CD14-positive monocyte (primary cell): ENCODE results near the gene RHBG. TPM values are rescaled to one million over a fixed set of nuclear protein-coding genes. Genes with fewer than 3 reads are reported as not detected.

Experiments used
- DNase-seq, 3 donors: peaks; one replicate each; pipeline ENCODE4 v3.0.0-alpha.2; 2011 to 2022
- H2AFZ ChIP-seq: 2 replicates; pipeline ENCODE4 v1.6.0; 2012; ENCODE audit warnings: mild to moderate bottlenecking, low read depth, low read length, inconsistent platforms; ENCODE audit not compliant: insufficient read depth, poor library complexity, severe bottlenecking
- H3K27ac ChIP-seq, 2 donors: 1 replicate in 1 of 2; 2 replicates in 1 of 2; pipeline ENCODE4 v1.5.1; 2012 to 2013; ENCODE audit warnings: low read length in 2 of 2, control low read depth in 1 of 2, inconsistent platforms in 1 of 2, low read depth in 1 of 2, mild to moderate bottlenecking in 1 of 2
- H3K27me3 ChIP-seq, 2 donors: one replicate each; pipeline versions ENCODE4 v1.6.0 to v1.6.1; 2011 to 2013; ENCODE audit warnings: low read length in 2 of 2; ENCODE audit not compliant: control insufficient read depth in 2 of 2, insufficient read depth in 2 of 2
- H3K36me3 ChIP-seq, 2 donors: replicated peaks in 1 of 2; 1 replicate in 1 of 2; 2 replicates in 1 of 2; pipeline versions ENCODE4 v1.5.1 to v1.6.1; 2012 to 2013; ENCODE audit warnings: low read length in 2 of 2, control low read depth in 1 of 2, inconsistent platforms in 1 of 2, mild to moderate bottlenecking in 1 of 2; ENCODE audit not compliant: insufficient read depth in 2 of 2, control insufficient read depth in 1 of 2
- H3K4me1 ChIP-seq, 2 donors: 1 replicate in 1 of 2; 2 replicates in 1 of 2; pipeline versions ENCODE4 v1.5.1 to v1.6.1; 2012 to 2013; ENCODE audit warnings: low read length in 2 of 2, control low read depth in 1 of 2, inconsistent platforms in 1 of 2, mild to moderate bottlenecking in 1 of 2, moderate library complexity in 1 of 2; ENCODE audit not compliant: insufficient read depth in 2 of 2, control insufficient read depth in 1 of 2
- H3K4me2 ChIP-seq: replicated peaks from 2 replicates; pipeline ENCODE3; 2012; ENCODE audit warnings: low read length, moderate library complexity, mild to moderate bottlenecking; ENCODE audit not compliant: poor library complexity, severe bottlenecking; ENCODE audit errors: extremely low read depth
- H3K4me3 ChIP-seq, 3 experiments: fragments of 200-600 bp in 1 of 3; sonication (generic) in 1 of 3; replicated peaks in 1 of 3; 1 replicate in 2 of 3; 2 replicates in 1 of 3; pipeline ENCODE4 v1.5.1; 2011 to 2013; ENCODE audit warnings: low read length in 3 of 3, mild to moderate bottlenecking in 3 of 3, control low read depth in 2 of 3, low read depth in 2 of 3, inconsistent platforms in 1 of 3, moderate library complexity in 1 of 3
- H3K79me2 ChIP-seq: 2 replicates; pipeline ENCODE4 v1.6.0; 2012; ENCODE audit warnings: mild to moderate bottlenecking, control low read depth, inconsistent platforms, low read length, moderate library complexity; ENCODE audit not compliant: insufficient read depth
- H3K9ac ChIP-seq: 2 replicates; pipeline ENCODE4 v1.6.0; 2017; ENCODE audit warnings: low read length, mild to moderate bottlenecking; ENCODE audit not compliant: insufficient read depth, poor library complexity, severe bottlenecking
- H3K9me3 ChIP-seq, 2 donors: replicated peaks in 1 of 2; 1 replicate in 1 of 2; 2 replicates in 1 of 2; pipeline versions ENCODE4 v1.5.1 to v1.6.1; 2012 to 2013; ENCODE audit warnings: low read length in 2 of 2, control low read depth in 1 of 2; ENCODE audit not compliant: control insufficient read depth in 1 of 2, insufficient read depth in 1 of 2
- H4K20me1 ChIP-seq: 2 replicates; pipeline ENCODE4 v1.6.0; 2012; ENCODE audit warnings: mild to moderate bottlenecking, low read length, control low read depth, moderate library complexity; ENCODE audit not compliant: insufficient read depth
- H3K27ac Mint-ChIP-seq, 7 donors: one replicate each; pipeline ENCODE4 v1.8.0; 2020; ENCODE audit warnings: mild to moderate bottlenecking in 7 of 7, mixed read lengths in 7 of 7, moderate library complexity in 6 of 7, inconsistent platforms in 2 of 7
- H3K27me3 Mint-ChIP-seq, 3 donors: one replicate each; pipeline ENCODE4 v1.8.0; 2021 to 2022; ENCODE audit warnings: low read depth in 3 of 3, mild to moderate bottlenecking in 3 of 3, mixed read lengths in 3 of 3, moderate library complexity in 3 of 3, inconsistent platforms in 1 of 3
- H3K36me3 Mint-ChIP-seq, 2 donors: one replicate each; pipeline ENCODE4 v1.8.0; 2020; ENCODE audit warnings: mixed read lengths in 2 of 2, inconsistent platforms in 1 of 2, mild to moderate bottlenecking in 1 of 2
- H3K4me1 Mint-ChIP-seq: one replicate; pipeline ENCODE4 v1.8.0; 2020; ENCODE audit warnings: mild to moderate bottlenecking, mixed read lengths
- H3K4me3 Mint-ChIP-seq, 2 donors: one replicate each; pipeline ENCODE4 v1.8.0; 2020; ENCODE audit warnings: mild to moderate bottlenecking in 2 of 2, mixed read lengths in 2 of 2, moderate library complexity in 1 of 2
- H3K9me3 Mint-ChIP-seq, 7 donors: one replicate each; pipeline ENCODE4 v1.8.0; 2020 to 2022; ENCODE audit warnings: mixed read lengths in 7 of 7, mild to moderate bottlenecking in 6 of 7, moderate library complexity in 6 of 7, inconsistent platforms in 2 of 7
- CTCF ChIP-seq: fragments of 200-600 bp; IDR thresholded peaks from one replicate; pipeline ENCODE4 v1.8.0; 2022; ENCODE audit warnings: antibody characterized with exemption, mild to moderate bottlenecking
- WGBS: methylation state at CpG from one replicate; pipeline ENCODE4 v1.1.5; 2013; ENCODE audit warnings: missing lambda C conversion rate; ENCODE audit not compliant: insufficient coverage; 5-methylcytosine and 5-hydroxymethylcytosine counted together
- intact Hi-C, 2 donors: fragments of 100-400 bp; cut with micrococcal nuclease; formaldehyde crosslinking; loops; one replicate each; pipeline versions ENCODE4 v1.15.0 to v1.15.1; 2023
- polyA plus RNA-seq, 3 donors: library from polyadenylated mRNA; depleted of rRNA in 1 of 3; unstranded in 2 of 3; stranded (reverse) in 1 of 3; fragments of 300-500 nt in 2 of 3; fragments of >200 nt in 1 of 3; fragmentation: Illumina TruSeq in 2 of 3; gene quantifications; 1 replicate in 2 of 3; 2 replicates in 1 of 3; pipeline ENCODE4 v1.2.3, GENCODE V29; 2012 to 2021

The RHBG gene
- polyA plus RNA-seq, 3 donors = 0.08 TPM; not detected in 2

DNA sequence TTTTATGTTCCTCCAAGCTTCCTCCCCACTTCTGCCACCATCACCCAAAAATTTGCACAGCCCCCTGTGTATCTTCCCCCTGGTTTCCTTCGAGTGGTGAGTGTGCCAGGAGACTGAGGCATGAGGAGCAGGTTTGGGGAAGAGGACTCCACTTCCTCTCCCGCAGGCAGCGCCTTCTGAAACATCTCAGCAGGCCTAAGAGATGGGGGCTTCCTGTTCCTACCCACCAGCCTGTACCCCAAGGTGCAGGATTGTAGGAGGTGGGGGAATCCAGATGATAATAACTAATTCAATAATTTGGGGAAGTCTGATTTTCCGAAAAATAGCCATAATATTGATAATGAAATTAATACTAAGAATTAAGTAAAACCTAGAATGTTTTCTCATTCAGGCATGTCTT is 62.4 kb downstream of the RHBG start:
- no peak overlapping the region for H2AFZ ChIP-seq
- Mint-ChIP-seq H3K27me3 (peaks cover 97 to 100% (median 98%) of the 10 kb centered on the region in 3 donors), H3K27ac (no peak overlapping the region), H3K4me3 (peak overlapping the region in 1 of 2 donors; percentile 64), H3K9me3 (peaks cover 0 to 16% (median 10%) of the 10 kb centered on the region in 7 donors), H3K36me3 (peaks cover 5 to 9% of the 10 kb centered on the region in 2 donors), H3K4me1 (peaks cover 10% of the 10 kb centered on the region)
- no CpG with 5 or more reads among the region's 4 CpGs for WGBS
- no peak overlapping the region for H3K4me2 ChIP-seq
- H3K27me3 ChIP-seq = peaks cover 92 to 98% of the 10 kb centered on the region in 2 donors
- H3K9me3 ChIP-seq = peaks cover 3 to 56% of the 10 kb centered on the region in 2 donors
- no peak overlapping the region for H3K4me3 ChIP-seq
- H3K27ac ChIP-seq = no peak overlapping the region
- H3K36me3 ChIP-seq = no peaks in the 10 kb centered on the region
- H3K9ac ChIP-seq = no peak overlapping the region
- DNase-seq = peak in 1 of 3 donors; percentile 16
- H4K20me1 ChIP-seq = no peaks in the 10 kb centered on the region
- peaks cover 10 to 14% of the 10 kb centered on the region in 2 donors for H3K4me1 ChIP-seq
- no peak for TF ChIP-seq CTCF
- H3K79me2 ChIP-seq = no peaks in the 10 kb centered on the region
- intact Hi-C loops = no loop called here

- no peak for TF ChIP-seq CTCF
- Mint-ChIP-seq H3K4me1 (peaks cover 15% of the 10 kb centered on the region), H3K27ac (no peak overlapping the region), H3K27me3 (peaks cover 97 to 100% (median 98%) of the 10 kb centered on the region in 3 donors), H3K36me3 (peaks cover 5 to 12% of the 10 kb centered on the region in 2 donors), H3K9me3 (peaks cover 0 to 17% (median 13%) of the 10 kb centered on the region in 7 donors), H3K4me3 (peak overlapping the region in 1 of 2 donors; percentile 64)
- Histone ChIP-seq H3K4me2 (no peak overlapping the region), H3K27ac (no peak overlapping the region), H3K4me1 (peaks cover 15 to 16% of the 10 kb centered on the region in 2 donors), H3K27me3 (peaks cover 92 to 98% of the 10 kb centered on the region in 2 donors), H4K20me1 (no peaks in the 10 kb centered on the region), H3K36me3 (no peaks in the 10 kb centered on the region), H3K4me3 (no peak overlapping the region), H3K9ac (no peak overlapping the region), H3K9me3 (peaks cover 3 to 60% of the 10 kb centered on the region in 2 donors), H3K79me2 (no peaks in the 10 kb centered on the region), H2AFZ (no peak overlapping the region)
- intact Hi-C loops = no loop called here
- no peak for DNase-seq
- WGBS = 0% methylated on average over 1 of the region's 12 CpGs
Observed at GRCh38 chr1:156431769-156432668, 63.0 kb downstream of the RHBG start.
